DOHH2 (cell line): ENCODE results near the gene FBN1.

ENCODE experiments used
- CTCF ChIP-seq: fragments of 200-600 bp; sonication (generic); IDR thresholded peaks from one replicate; pipeline ENCODE4 v1.5.1; 2014; ENCODE audit warnings: antibody characterized with exemption, mild to moderate bottlenecking, low read depth, low read length; ENCODE audit not compliant: poor library complexity, severe bottlenecking
- EZH2phosphoT487 ChIP-seq: fragments of 200-600 bp; sonication (generic); IDR thresholded peaks from 2 replicates; pipeline ENCODE4 v1.6.1; 2017; ENCODE audit warnings: borderline replicate concordance, mild to moderate bottlenecking, antibody characterized with exemption, low read length, moderate library complexity, mixed read lengths

GRCh38 chr15:48672206-48672605, 26.7 kb upstream of the FBN1 start:
- TF ChIP-seq CTCF (no peak), EZH2phosphoT487 (no peak)
